MM.1S (cell line): Measurements from ENCODE around the gene IER3IP1.

Experiments used
- DNase-seq: peaks from one replicate; pipeline ENCODE4 v3.0.0-alpha.2; 2015
- H2AFZ ChIP-seq: fragments of 300-600 bp; sonication (generic); 2 replicates; pipeline ENCODE4 v1.6.0; 2016; ENCODE audit warnings: antibody characterized with exemption, low read length
- H3F3A ChIP-seq: fragments of 300-600 bp; sonication (generic); 2 replicates; pipeline ENCODE4 v1.6.1; 2016; ENCODE audit warnings: mild to moderate bottlenecking, antibody characterized with exemption, low read length, moderate library complexity, mixed read lengths; ENCODE audit not compliant: insufficient read depth
- H3K27ac ChIP-seq: fragments of 300-600 bp; sonication (generic); 2 replicates; pipeline ENCODE4 v1.5.1; 2016; ENCODE audit warnings: mild to moderate bottlenecking, low read length
- H3K27me3 ChIP-seq: fragments of 300-600 bp; sonication (generic); replicated peaks from 2 replicates; pipeline ENCODE4 v1.6.0; 2016; ENCODE audit warnings: low read length; ENCODE audit not compliant: insufficient read depth
- H3K36me3 ChIP-seq: fragments of 300-600 bp; sonication (generic); replicated peaks from 2 replicates; pipeline ENCODE4 v1.6.1; 2016; ENCODE audit warnings: mild to moderate bottlenecking, low read length, mixed read lengths; ENCODE audit not compliant: insufficient read depth
- H3K4me1 ChIP-seq: fragments of 300-600 bp; sonication (generic); 2 replicates; pipeline ENCODE4 v1.6.1; 2016; ENCODE audit warnings: low read length, mixed read lengths
- H3K4me2 ChIP-seq: fragments of 300-600 bp; sonication (generic); 2 replicates; pipeline ENCODE4 v1.6.0; 2016; ENCODE audit warnings: low read depth, low read length
- H3K4me3 ChIP-seq: fragments of 300-600 bp; sonication (generic); 2 replicates; pipeline ENCODE4 v1.5.1; 2016; ENCODE audit warnings: low read length, mixed read lengths
- H3K79me2 ChIP-seq: fragments of 300-600 bp; sonication (generic); 2 replicates; pipeline ENCODE4 v1.6.1; 2016; ENCODE audit warnings: mixed run types, low read length, mixed read lengths
- H3K9ac ChIP-seq: fragments of 300-600 bp; sonication (generic); 2 replicates; pipeline ENCODE4 v1.6.1; 2016; ENCODE audit warnings: low read length, mixed read lengths
- H3K9me2 ChIP-seq: fragments of 300-600 bp; sonication (generic); replicated peaks from 2 replicates; pipeline ENCODE4 v1.6.1; 2016; ENCODE audit warnings: mild to moderate bottlenecking, low read length, mixed read lengths; ENCODE audit not compliant: insufficient read depth
- H3K9me3 ChIP-seq: fragments of 300-600 bp; sonication (generic); replicated peaks from 2 replicates; pipeline ENCODE4 v1.6.1; 2016; ENCODE audit warnings: mild to moderate bottlenecking, low read length, mixed read lengths; ENCODE audit not compliant: insufficient read depth
- H4K20me1 ChIP-seq: fragments of 300-600 bp; sonication (generic); 2 replicates; pipeline ENCODE4 v1.6.1; 2016; ENCODE audit warnings: mild to moderate bottlenecking, low read length, moderate library complexity, mixed read lengths; ENCODE audit not compliant: insufficient read depth
- EZH2 ChIP-seq: fragments of 300-600 bp; sonication (generic); optimal IDR thresholded peaks from 2 replicates; pipeline ENCODE3; 2017; ENCODE audit warnings: low read depth, mild to moderate bottlenecking, antibody characterized with exemption, low read length, mixed read lengths
- EZH2phosphoT487 ChIP-seq: fragments of 300-600 bp; sonication (generic); IDR thresholded peaks from 2 replicates; pipeline ENCODE4 v1.6.1; 2018; ENCODE audit warnings: antibody characterized with exemption, low read length
- TF ChIP-seq, protein P1 (sequence below): fragments of 300-600 bp; sonication (generic); IDR thresholded peaks from 2 replicates; pipeline ENCODE4 v1.5.1; 2016; ENCODE audit warnings: antibody characterized with exemption, low read length, mixed read lengths

Gene IER3IP1

DNA sequence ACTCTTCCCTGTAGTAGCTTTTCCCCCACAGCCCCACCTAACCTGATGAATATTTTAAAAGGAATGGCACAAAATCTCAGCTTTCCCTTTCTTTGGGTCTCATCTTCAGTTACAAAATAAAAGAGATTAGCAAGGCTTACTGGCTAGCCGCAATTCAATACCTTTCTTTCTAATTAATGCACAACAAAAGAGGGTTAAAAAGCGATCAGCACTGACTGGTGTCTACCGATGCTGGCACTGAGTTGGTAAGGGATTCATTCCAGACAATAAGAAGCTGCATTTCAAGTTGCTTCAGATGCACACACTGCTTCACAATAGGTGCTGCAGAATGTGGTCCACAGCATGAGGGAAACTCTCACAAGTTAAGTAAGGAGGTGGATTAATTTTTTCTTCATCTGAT lies 67.8 kb downstream of the IER3IP1 start:
- no peaks in the 10 kb centered on the region for H3K9me3 ChIP-seq
- H3K27ac ChIP-seq, result no peak overlapping the region
- H2AFZ ChIP-seq, result no peak overlapping the region
- TF ChIP-seq, protein P1, sequence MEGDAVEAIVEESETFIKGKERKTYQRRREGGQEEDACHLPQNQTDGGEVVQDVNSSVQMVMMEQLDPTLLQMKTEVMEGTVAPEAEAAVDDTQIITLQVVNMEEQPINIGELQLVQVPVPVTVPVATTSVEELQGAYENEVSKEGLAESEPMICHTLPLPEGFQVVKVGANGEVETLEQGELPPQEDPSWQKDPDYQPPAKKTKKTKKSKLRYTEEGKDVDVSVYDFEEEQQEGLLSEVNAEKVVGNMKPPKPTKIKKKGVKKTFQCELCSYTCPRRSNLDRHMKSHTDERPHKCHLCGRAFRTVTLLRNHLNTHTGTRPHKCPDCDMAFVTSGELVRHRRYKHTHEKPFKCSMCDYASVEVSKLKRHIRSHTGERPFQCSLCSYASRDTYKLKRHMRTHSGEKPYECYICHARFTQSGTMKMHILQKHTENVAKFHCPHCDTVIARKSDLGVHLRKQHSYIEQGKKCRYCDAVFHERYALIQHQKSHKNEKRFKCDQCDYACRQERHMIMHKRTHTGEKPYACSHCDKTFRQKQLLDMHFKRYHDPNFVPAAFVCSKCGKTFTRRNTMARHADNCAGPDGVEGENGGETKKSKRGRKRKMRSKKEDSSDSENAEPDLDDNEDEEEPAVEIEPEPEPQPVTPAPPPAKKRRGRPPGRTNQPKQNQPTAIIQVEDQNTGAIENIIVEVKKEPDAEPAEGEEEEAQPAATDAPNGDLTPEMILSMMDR, result no peak
- TF ChIP-seq EZH2, result no peak
- no peak for TF ChIP-seq EZH2phosphoT487
- no peak overlapping the region for H3K9ac ChIP-seq
- H3K4me2 ChIP-seq, result no peak overlapping the region
- no peaks in the 10 kb centered on the region for H4K20me1 ChIP-seq
- no peaks in the 10 kb centered on the region for H3K9me2 ChIP-seq
- H3K4me3 ChIP-seq, result no peak overlapping the region
- no peaks in the 10 kb centered on the region for H3K27me3 ChIP-seq
- no peaks in the 10 kb centered on the region for H3K36me3 ChIP-seq
- no peaks in the 10 kb centered on the region for H3F3A ChIP-seq
- no peaks in the 10 kb centered on the region for H3K79me2 ChIP-seq
- DNase-seq, result no peak
- no peaks in the 10 kb centered on the region for H3K4me1 ChIP-seq
